Glomerular visceral epithelial cell (primary cell): ENCODE data around the gene SLC38A3.
"Not testable (repeated sequence)": the region's sequence is repeated elsewhere in the genome, so short reads cannot be mapped to it uniquely, and the experiment has no call there.

Experiments used
- DNase-seq: peaks from one replicate; pipeline ENCODE4 v3.0.0-alpha.2; 2016; ENCODE audit errors: extremely low spot score

The SLC38A3 gene

DNA sequence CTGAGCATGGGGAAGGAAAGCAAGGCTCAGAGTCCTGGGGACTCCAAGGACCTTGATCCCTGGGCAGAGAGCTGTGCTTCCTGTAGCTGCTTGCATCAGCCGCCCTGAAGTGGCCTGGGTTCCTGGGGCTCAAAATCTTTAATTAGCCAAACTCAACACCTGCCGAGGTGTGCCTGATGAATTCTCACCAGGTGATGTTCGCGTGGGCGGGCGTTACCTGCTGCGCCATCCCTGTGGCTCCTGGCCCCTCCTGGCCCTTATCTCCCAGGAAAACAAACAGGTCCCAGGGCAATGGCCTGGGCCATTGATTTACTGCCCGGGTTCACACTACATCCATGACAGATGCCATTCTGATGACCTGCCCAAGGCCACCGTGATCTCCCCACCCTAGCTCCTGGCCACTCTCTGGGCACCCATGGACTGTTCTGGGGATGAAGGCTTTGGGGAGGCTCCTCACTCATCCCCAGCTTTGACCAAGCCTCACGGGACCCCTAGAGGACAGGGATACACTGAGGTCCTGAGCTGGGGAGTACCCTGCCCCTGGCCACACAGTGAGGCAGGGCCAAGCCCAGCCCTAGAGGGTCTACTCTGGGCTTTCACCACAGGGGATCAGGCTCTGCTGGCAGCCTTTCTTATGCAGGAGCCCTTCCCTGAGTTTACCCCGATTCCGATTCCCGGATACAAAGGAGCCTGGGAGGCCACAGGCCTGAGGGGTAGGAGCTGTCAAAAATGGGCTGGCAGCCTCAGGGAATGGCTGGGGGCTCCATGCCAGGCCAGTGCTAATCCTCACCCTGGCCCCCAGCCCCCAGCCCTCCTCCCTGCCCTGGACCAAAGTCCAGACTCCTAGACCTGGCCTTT is 5.7 kb downstream of the SLC38A3 start:
- no peak for DNase-seq

- not testable (repeated sequence) for DNase-seq
Observed at GRCh38 chr3:50211368-50211717, 6.3 kb downstream of the SLC38A3 start.

DNA sequence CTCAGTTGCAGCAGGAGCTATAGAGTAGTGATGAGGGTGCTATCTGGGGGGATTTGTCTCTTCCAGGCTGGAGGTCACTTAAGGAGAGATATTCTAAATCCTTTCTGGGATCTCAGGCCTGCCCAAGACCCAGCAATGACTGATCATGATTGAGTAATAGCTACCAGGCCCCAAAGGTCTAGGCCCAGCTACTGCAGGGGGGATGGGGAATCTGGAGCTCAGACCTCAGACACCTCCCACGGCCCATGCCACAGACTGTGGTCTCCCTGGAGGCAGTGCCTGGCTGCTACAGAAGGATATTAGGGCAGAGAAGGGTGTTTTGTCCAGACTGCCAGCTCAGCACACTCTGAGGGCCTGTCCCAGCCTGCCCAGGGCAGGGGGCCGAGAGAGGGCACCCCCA is 6.9 kb downstream of the SLC38A3 start:
- DNase-seq = peak; percentile 82

DNA sequence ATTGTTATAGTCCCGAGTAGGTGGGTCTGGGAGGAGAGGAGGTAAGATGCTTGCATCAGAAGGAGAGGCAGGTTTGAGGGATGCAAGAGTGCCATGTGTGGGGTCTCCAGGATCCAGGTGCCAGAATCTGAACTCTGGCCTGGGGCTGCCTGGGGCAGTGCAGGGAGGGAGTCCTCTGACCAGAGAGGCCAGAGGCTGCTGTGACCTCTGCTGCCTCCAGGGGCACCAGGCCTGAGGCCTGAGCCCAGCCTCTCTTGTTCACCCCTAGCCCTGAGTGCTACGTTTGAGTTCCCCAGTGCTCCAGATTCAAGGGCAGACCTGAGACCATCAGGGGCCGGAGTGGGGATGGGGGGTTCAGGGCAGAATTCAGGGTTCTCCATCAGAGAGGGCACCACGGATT is 7.4 kb downstream of the SLC38A3 start:
- DNase-seq = no peak

DNA sequence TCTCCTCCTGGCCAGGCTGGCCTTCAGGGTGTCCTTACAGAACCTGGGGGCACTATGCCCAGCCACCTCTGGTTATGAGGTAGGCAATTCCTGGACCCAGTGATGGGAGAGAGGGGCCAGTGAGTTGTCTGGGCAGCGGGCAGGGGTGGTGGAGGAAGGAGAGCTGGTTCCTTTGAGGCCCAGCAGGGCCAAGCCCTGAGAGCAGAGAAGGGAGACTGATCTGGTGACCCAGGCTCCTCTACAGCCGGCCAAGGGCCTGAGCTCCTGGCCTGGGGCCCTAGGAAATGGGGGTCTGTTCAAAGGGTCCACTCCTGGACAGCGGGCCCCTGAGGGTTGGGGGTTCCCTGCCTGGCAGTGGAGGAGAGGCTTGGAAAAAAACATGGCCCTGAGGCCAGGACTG is 7.9 kb downstream of the SLC38A3 start:
- DNase-seq = no peak

DNA sequence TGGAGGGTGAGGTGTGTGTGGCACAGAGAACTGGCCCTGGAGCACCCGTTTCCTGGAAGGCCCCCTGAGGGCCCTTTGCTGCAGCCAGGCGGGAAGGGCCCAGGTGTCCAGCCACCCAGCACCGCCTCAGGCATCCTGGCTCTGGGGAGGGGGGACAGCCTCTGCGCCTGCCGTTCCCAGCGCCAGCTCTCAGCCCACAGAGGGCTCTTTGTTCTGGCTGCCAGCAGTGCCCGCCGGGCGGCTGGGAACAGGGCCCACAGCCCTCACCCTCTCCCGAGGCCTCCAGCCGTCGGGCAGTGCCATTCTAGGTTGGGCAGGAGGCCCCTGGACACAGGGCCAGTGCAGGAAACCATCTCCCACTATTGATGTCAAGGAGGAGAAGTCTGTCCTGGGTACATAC is 8.3 kb downstream of the SLC38A3 start:
- no peak for DNase-seq

DNA sequence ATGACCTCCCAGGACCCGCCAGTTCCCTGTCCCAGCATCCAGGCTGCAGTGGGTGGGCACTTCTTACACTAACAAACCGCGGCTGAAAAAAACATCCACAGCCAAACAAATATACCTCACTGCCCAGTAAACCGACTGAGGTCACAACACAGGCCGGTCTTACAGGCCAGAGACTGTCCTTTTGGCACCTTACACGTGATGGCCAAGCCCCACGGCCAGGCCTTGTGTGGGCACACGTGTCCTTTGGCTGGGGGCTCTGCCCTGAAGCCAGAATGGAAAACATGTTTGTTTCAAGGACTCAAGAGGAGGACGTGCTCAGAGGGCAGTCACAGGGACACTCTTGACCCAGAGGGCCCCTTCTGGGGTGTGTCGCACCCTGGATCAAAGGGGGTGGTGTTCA is 9.8 kb downstream of the SLC38A3 start:
- no peak for DNase-seq

GRCh38 chr3:50215529-50215928 is 10.5 kb downstream of the SLC38A3 start:
- no peak for DNase-seq

- no peak for DNase-seq
Observed at GRCh38 chr3:50217681-50218080, 12.6 kb downstream of the SLC38A3 start.

- no peak for DNase-seq
Observed at GRCh38 chr3:50218448-50218847, 13.4 kb downstream of the SLC38A3 start.

DNA sequence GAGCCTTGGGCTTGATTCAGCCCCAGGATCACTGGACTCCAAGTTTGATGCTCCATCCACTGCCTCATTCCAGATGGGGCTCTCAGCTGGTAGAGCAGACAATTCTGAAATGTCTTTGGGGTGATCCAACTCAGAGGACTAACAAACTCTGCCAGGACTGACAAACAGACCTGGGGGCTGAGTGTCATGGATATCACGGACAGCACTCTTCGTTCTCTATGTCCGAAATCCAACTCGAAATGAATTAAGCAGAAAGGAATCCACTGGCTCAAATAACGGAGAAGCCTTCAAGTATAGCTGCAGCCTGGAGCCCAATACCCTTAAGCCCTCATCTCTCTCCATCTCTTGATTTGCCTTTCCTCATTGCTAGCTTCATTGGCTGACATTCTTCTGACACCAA is 14.2 kb downstream of the SLC38A3 start:
- no peak for DNase-seq

DNA sequence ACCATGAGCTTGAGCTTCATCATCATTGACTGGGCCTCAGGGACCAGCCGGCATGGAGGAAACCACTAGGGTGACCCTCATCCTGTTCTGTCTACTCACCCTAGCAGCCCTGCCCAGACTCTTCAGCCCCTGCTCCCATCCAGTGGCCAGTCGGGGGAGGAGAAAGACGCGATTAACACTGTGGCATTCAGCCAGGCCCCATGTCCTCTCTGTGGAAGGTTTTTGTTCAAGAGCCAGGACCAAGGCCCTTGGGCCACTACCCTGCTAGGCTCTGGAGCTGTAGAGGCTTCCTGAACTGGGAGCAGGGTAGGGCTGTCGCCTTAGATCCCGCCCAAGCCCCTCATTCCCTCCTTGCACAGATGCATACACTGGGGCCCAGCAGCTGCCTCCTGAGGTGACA is 15.0 kb downstream of the SLC38A3 start:
- DNase-seq = no peak

GRCh38 chr3:50221051-50221410 is 16.0 kb downstream of the SLC38A3 start:
- DNase-seq = no peak

DNA sequence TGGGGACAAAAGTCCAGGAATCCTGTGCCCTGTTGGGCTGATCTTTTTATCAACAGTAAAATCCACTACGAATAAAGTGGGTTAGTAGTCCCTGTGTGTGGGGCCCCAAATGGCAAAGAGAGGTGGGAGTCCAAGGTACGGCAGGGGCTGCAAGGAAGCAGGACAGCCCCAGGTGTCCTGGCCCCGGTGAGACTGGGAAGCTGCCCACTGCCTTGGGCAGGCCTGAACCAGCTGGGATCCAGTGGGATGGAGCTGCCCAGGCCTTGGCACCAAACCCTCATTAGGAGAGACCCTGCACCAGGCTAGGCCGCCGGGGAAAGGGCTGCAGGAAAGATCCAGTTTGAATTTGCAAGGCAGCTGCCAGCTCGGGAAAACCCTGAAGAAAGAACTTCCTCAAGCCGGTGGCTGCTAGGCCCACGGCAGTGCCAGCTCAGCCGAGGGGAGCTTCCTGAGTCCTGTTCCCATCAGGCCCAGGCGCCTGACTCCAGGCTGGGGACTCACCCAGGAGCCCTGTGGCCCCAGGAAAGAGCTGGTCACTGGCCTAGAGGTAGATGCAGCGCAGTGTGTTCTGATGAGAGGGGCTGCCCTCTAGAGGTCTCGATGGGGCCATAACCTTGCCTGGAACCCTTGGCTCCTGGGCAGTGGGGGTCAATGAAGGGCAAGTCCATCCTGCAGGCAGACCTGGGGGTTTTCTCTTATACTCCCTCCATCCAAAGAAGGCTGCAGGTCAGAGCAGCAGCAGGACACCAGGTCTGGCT is 16.5 kb downstream of the SLC38A3 start:
- no peak for DNase-seq

- DNase-seq = no peak
Observed at GRCh38 chr3:50222169-50222528, 17.1 kb downstream of the SLC38A3 start.

DNA sequence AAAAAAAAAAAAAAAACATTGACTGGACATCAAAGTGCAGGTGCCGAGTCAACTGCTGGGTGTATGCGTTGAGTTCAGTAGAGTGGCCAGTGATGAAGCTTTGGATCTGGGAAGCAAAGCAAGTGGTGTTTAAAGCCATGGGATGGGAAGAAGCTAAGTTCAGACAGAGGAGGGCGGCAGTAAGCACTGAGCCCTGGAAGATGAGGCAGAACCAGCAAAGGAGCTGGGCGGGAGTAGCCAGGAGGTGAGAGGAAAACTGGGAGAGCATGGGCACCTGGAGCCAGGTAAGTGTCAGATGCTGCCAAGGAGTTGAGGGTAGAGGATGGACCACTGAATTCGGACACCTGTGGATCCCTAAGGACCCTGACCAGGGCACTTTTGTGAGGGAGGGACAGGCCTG is 19.6 kb downstream of the SLC38A3 start:
- no peak for DNase-seq

DNA sequence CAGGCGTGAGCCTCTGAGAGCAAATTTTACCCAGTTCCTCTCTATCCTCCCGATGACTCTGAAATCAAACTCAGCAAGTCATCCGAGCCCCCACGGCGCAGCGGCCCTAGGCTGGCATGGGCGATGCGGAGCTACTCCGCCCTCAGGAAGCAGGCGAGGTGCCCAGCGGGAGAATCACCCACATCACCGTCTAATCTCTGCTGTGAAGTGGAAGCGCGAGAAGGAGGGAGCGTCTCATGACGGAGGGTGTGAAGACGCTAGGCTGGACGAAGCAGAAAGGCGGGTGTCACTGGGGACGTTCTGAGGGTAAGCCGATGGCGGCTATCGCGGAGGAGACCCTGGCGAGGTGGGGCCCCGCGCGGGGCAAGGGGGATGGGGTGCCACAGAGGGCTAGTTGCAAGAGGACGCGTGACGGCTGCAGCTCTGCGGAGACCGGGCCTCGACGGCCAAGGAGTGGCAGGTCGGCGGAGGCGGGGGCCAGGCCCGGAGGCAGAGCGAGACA is 21.9 kb downstream of the SLC38A3 start:
- DNase-seq = peak; percentile 27

DNA sequence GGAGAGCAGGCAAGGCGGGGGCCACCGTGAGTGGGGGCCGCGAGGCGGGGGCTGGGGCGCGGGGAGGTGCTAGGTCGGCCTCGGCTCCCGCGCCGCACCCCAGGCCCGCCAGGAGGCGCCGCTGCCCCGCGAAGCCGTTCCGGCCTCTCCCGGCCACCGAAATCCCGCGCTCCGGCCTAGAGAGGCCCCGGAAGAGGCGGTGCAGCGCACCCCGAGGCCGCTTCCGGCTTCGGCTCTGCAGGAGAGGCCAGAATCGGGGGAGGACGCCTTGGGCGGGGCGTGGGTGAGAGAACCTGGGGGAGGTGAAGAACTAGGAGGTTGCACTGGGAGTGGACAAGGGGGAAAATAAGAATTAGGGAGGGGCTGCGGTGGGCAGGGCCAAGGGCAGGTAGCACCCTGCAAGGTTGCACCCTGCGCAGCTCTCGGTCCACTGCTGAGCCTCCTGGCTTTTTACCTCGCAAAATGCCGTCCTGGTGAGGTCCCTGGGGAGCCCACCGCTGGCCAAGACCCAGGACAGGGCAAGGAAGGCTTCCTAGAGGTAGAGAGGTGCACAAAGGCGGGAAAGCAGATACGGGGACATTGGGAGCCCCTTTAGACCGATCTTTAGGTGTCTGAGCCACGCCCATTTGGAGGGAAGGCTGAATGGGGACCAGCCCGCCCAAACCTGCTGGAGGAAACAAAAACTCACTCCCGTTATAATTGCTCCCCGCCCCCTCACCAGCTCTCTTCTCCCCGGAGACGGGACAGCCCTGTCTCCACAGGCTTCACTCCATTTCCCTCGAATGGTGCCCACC is 22.5 kb downstream of the SLC38A3 start:
- peak; percentile 96 for DNase-seq

DNA sequence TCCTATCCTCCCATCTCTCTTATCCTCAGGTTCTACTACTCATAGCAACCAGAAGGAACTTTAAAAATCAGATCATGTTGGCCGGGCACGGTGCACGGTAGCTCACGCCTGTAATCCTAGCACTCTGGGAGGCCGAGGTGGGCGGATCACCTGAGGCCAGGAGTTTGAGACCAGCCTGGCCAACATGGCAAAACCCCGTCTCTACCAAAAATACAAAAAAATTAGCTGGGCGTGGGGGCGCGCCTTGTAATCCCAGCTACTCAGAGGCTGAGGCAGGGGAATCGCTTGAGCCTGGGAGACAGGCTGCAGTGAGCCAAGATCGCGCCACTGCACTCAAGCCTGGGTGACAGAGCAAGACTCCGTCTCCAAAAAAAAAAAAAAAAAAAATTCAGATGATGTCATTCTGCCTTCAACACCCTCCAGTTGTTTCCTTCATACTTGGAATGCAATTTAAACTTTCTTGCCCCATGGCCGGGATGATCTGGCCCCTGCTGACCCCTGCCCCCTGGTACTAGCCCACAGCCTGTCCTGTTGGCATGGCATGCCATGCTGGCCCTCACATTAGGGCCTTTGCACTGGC is 23.2 kb downstream of the SLC38A3 start:
- not testable (repeated sequence) for DNase-seq

DNA sequence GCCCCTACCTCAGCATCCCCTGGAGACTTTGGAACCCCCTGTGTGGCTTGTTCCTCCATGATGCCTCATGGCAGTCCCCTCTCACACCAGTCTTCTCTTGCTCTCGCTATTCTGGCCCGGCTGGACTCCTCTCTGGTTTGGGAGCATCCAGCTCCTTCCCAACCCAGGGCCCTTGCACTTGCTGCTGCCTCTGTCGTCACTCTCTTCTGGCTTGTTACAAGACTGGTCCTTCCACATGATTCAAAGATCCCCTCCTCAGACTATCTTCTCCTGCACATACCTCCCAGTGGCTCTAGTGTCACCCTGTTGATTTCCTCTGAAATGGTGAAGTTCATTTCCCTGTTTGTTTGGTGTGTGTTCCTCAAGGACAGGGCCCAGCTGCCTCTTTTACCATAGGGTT is 24.4 kb downstream of the SLC38A3 start:
- DNase-seq = no peak

DNA sequence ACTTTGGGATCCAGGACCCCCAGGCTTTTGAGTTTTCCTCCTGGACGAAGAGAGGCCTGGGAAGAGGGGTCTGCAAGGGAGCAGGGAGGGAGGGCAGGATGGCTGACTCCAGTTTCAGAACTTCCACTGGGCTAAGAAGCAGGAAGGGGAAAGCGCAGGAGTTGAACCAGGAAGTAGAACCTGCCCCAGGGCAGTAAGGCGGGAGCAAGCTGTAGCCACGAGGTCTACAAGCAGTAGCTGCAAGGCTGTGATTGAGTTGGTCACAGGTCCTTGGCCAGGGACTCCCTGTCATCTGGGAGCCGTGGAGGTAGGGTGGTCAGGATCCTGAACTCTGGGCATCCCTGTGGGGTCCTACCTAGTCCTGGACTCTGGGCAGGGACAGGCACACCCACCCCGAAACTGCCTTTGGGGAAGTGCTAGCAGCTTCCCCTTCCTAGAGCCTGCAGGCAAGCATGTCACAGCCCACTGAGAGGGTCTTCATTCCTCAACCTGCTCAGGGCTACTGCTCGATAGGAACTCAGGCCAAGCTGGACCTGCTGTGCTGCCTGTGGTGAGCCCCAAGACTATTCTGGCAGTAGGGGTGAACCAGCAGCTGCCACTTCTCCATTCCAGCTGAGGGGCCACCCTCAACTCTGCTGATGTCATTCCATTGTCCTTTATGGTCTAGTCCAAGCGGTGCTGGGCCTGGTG is 25.2 kb downstream of the SLC38A3 start:
- no peak for DNase-seq

GRCh38 chr3:50230794-50231125 is 25.7 kb downstream of the SLC38A3 start:
- no peak for DNase-seq
